ENCODE results near the gene PPM1N. TPM values are rescaled to one million over a fixed set of nuclear protein-coding genes. Genes with fewer than 3 reads are reported as not detected.

Gene PPM1N
- total and polyA plus RNA-seq, 7 donors = 0.29 to 0.90 (median 0.46) TPM; not detected in 3

GRCh38 chr19:45485305-45486077 is 12.8 kb upstream of the PPM1N start:
- H3K9me3 ChIP-seq = no peaks in the 10 kb centered on the region
- peak overlapping the region; percentile 77 for H3K27ac ChIP-seq
- ATAC-seq (peak; percentile 93 to 96 (median 94)), DNase-seq (peak; percentile 98 to 99)
- WGBS, 3 donors = 1 to 2% (median 1%) methylated on average over 33 to 35 of the region's 35 CpGs
- peaks cover 0 to 30% of the 10 kb centered on the region in 2 donors for H3K36me3 ChIP-seq (ENCODE audit: insufficient read depth in 1 of 2, low read depth in 1 of 2)
- no peaks in the 10 kb centered on the region for H3K4me1 ChIP-seq
- H3K27me3 ChIP-seq (ENCODE audit: insufficient read depth in 3 of 3, low read length in 2 of 3) = no peaks in the 10 kb centered on the region
- intact Hi-C loops (cut with DNase I) = no loop called here
- peak overlapping the region; percentile 73 for H3K4me3 ChIP-seq
- peak; percentile 74 for TF ChIP-seq CTCF (IDR thresholded peaks at IDR 0.05)

GRCh38 chr19:45488708-45489107 is 9.5 kb upstream of the PPM1N start:
- no peak overlapping the region for H3K27ac ChIP-seq

GRCh38 chr19:45489216-45489855 is 8.9 kb upstream of the PPM1N start:
- intact Hi-C loops (cut with DNase I) = no loop called here
- H3K4me1 ChIP-seq = peaks cover 15% of the 10 kb centered on the region
- H3K9me3 ChIP-seq = no peaks in the 10 kb centered on the region
- ATAC-seq (no peak), DNase-seq (no peak)
- H3K27ac ChIP-seq = no peak overlapping the region
- H3K27me3 ChIP-seq (ENCODE audit: insufficient read depth in 3 of 3, low read length in 2 of 3) = no peaks in the 10 kb centered on the region
- peaks cover 0 to 30% of the 10 kb centered on the region in 2 donors for H3K36me3 ChIP-seq (ENCODE audit: insufficient read depth in 1 of 2, low read depth in 1 of 2)
- no peak overlapping the region for H3K4me3 ChIP-seq
- TF ChIP-seq CTCF (IDR thresholded peaks at IDR 0.05) = no peak
- WGBS, 3 donors = 76 to 90% (median 77%) methylated on average over 20 of the region's 20 CpGs

More at GRCh38 chr19:45488708-45489107, 9.5 kb upstream of the PPM1N start:
- TF ChIP-seq CTCF (IDR thresholded peaks at IDR 0.05) = no peak
- Histone ChIP-seq H3K27me3 (ENCODE audit: insufficient read depth in 3 of 3, low read length in 2 of 3) (no peaks in the 10 kb centered on the region), H3K4me3 (no peak overlapping the region), H3K36me3 (ENCODE audit: insufficient read depth in 1 of 2, low read depth in 1 of 2) (peaks cover 0 to 30% of the 10 kb centered on the region in 2 donors), H3K4me1 (peaks cover 15% of the 10 kb centered on the region), H3K9me3 (no peaks in the 10 kb centered on the region)
- 80 to 90% (median 83%) methylated on average over 15 of the region's 15 CpGs for WGBS, 3 donors
- DNase-seq (peak in 1 of 2 donors; percentile 54), ATAC-seq (no peak)
- intact Hi-C loops (cut with DNase I) = no loop called here

- ATAC-seq (no peak), DNase-seq (no peak)
- 40 to 68% (median 46%) methylated on average over 5 of the region's 5 CpGs for WGBS, 3 donors
- Histone ChIP-seq H3K36me3 (ENCODE audit: insufficient read depth in 1 of 2, low read depth in 1 of 2) (peaks cover 0 to 17% of the 10 kb centered on the region in 2 donors), H3K4me1 (peaks cover 15% of the 10 kb centered on the region), H3K9me3 (no peaks in the 10 kb centered on the region), H3K27me3 (ENCODE audit: insufficient read depth in 3 of 3, low read length in 2 of 3) (peaks cover 0 to 6% (median 0%) of the 10 kb centered on the region in 3 donors), H3K27ac (peak overlapping the region; percentile 95), H3K4me3 (peak overlapping the region; percentile 79)
- no peak for TF ChIP-seq CTCF (IDR thresholded peaks at IDR 0.05)
- intact Hi-C loops (cut with DNase I) = loop anchor here in 1 of 2 donors (10.0 kb wide), 1 partner anchor 167 kb away; the partner anchor contains the start of gene CKM
These were observed 6.1 kb upstream of the PPM1N start for GRCh38 chr19:45492137-45492626.

Measured in psoas muscle (tissue), 8 donors.